Tibial artery (tissue), 4 donors: ENCODE measurements around the gene GRB10.
A peak's percentile ranks its signal among the peaks of the same experiment; 100 is the strongest.

ENCODE experiments used
- DNase-seq, 2 donors: peaks; one replicate each; pipeline ENCODE4 v3.0.0-alpha.2; 2019
- H3K27ac ChIP-seq, 2 donors: fragments of 200-600 bp; sonication (generic) in 1 of 2; 1 replicate in 1 of 2; 2 replicates in 1 of 2; pipeline ENCODE4 v1.5.1; 2018 to 2019; ENCODE audit warnings: mild to moderate bottlenecking in 1 of 2
- H3K27me3 ChIP-seq, 2 donors: fragments of 200-600 bp; sonication (generic) in 1 of 2; one replicate each; pipeline versions ENCODE4 v1.5.1 to v1.6.0; 2016 to 2019
- H3K36me3 ChIP-seq, 3 donors: fragments of 200-600 bp; sonication (generic) in 2 of 3; one replicate each; pipeline ENCODE4 v1.5.1; 2016 to 2019; ENCODE audit warnings: mild to moderate bottlenecking in 2 of 3
- H3K4me1 ChIP-seq, 4 donors: fragments of 200-600 bp; sonication (generic) in 2 of 4; 1 replicate in 3 of 4; 2 replicates in 1 of 4; pipeline ENCODE4 v1.5.1; 2016 to 2019
- H3K4me3 ChIP-seq, 2 donors: fragments of 200-600 bp; sonication (generic) in 1 of 2; 1 replicate in 1 of 2; 2 replicates in 1 of 2; pipeline ENCODE4 v1.5.1; 2018 to 2019; ENCODE audit warnings: mild to moderate bottlenecking in 2 of 2
- H3K9me3 ChIP-seq, 3 donors: fragments of 200-600 bp; sonication (generic) in 1 of 3; one replicate each; pipeline ENCODE4 v1.5.1; 2016 to 2019
- intact Hi-C: fragments of 100-400 bp; cut with DNase I; formaldehyde crosslinking; loops from one replicate; pipeline ENCODE4 v1.15.0; 2023; ENCODE audit warnings: low total_unique reads
- TF ChIP-seq, protein P1 (sequence below), 2 experiments: fragments of 200-600 bp in 1 of 2; fragments of 450-650 bp in 1 of 2; IDR thresholded peaks; one replicate each; pipeline ENCODE4 v1.5.1; 2017 to 2019; ENCODE audit warnings: antibody characterized with exemption in 2 of 2, mild to moderate bottlenecking in 1 of 2, moderate library complexity in 1 of 2

The GRB10 gene

DNA sequence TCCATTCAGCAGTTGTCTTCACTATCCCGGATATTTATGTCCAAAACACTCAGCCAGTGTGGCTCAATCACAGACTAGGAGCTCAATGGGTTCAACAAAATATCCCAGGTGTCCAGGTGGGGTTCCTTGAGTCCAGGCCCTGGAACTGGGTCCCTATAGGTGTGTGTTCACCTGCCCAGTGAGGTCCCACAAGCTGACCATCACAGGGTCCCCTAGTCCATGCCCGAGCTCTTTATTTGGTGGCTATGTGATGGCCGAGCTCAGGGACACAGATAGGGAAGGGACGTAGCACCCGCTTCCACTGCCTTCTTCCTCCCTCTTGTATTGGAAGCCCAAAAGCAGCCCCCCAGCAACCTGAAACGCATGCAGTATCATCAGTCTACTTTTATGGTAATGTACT is 138.6 kb downstream of the GRB10 start:
- Histone ChIP-seq H3K27ac (no peak overlapping the region), H3K4me3 (no peak overlapping the region), H3K9me3 (no peaks in the 10 kb centered on the region), H3K27me3 (no peaks in the 10 kb centered on the region), H3K4me1 (peaks cover 0 to 7% (median 0%) of the 10 kb centered on the region in 4 donors), H3K36me3 (peaks cover 0 to 5% (median 0%) of the 10 kb centered on the region in 3 donors)
- TF ChIP-seq, protein P1, sequence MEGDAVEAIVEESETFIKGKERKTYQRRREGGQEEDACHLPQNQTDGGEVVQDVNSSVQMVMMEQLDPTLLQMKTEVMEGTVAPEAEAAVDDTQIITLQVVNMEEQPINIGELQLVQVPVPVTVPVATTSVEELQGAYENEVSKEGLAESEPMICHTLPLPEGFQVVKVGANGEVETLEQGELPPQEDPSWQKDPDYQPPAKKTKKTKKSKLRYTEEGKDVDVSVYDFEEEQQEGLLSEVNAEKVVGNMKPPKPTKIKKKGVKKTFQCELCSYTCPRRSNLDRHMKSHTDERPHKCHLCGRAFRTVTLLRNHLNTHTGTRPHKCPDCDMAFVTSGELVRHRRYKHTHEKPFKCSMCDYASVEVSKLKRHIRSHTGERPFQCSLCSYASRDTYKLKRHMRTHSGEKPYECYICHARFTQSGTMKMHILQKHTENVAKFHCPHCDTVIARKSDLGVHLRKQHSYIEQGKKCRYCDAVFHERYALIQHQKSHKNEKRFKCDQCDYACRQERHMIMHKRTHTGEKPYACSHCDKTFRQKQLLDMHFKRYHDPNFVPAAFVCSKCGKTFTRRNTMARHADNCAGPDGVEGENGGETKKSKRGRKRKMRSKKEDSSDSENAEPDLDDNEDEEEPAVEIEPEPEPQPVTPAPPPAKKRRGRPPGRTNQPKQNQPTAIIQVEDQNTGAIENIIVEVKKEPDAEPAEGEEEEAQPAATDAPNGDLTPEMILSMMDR (IDR thresholded peaks at IDR 0.05), result no peak
- intact Hi-C loops, result no loop called here
- DNase-seq, result peak in 1 of 2 donors; percentile 12

DNA sequence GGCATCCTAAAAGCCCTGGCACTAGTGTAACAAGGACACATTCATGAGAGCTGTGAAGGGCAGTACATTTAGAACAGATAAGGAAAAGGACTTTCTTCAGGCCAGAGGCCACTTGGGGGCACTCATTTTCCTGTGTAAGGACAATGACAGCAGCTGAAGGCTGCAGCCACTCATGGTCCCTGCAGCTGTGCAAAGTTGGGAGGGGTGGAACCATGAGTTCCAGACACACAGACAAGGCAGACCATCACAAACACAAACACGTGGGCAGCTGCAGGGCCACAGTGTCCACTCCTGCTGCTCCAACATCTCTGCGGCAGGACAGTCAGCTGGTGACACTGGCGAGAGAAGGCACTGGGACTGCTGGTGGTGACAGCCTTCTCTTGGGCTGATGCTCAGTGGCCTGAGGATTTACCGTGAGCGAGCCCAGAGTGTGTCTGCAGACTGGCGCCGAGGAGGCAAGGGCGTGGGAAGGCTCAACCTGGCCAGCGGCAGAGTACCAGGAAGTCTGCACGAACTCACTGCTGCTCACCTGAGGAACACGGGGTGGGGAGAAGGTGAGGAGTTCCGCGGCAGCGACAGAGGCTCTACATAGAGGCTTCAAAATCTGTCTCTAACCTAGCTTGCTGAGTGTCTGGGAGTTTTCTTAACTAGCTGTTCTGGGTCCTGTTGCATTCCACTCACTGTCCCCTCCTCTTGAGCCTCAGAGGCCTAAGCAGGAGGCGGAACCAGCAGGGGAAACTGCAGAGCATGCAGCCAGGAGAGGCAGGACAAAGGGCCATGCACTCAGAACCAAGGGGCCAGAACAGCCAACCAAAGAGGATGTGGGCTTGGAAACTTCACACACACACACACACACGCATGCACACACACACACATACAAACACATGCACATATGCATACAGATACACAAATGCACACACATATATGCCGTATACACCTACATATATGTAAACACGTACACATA is 141.0 kb downstream of the GRB10 start:
- Histone ChIP-seq H3K4me3 (no peak overlapping the region), H3K27ac (no peak overlapping the region), H3K9me3 (no peaks in the 10 kb centered on the region), H3K36me3 (no peaks in the 10 kb centered on the region), H3K27me3 (no peaks in the 10 kb centered on the region), H3K4me1 (peaks cover 0 to 24% (median 0%) of the 10 kb centered on the region in 4 donors)
- intact Hi-C loops, result no loop called here
- peak in 1 of 2 donors; percentile 58 for DNase-seq
- TF ChIP-seq, protein P1 (IDR thresholded peaks at IDR 0.05), result no peak

DNA sequence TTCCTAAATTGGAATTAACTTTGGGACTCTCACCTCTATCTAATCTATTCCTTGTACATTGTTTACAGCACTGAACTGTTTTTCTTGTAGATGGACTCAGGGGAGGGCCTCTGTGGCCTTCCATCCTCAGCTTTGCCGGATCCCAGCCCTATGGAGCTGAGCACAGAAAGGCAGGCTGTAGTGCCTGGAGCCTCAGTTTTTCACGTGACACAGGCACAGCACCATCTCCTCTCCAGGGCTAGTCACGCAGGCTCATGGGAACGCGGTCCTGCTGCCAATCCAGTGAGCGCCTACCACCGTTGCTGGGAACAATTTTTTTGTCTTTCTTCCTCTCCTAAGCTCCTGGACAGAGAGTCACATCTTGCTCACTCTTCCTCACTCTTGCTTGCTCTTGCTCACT is 141.9 kb downstream of the GRB10 start:
- no peak overlapping the region for H3K4me3 ChIP-seq
- no peaks in the 10 kb centered on the region for H3K36me3 ChIP-seq
- H3K9me3 ChIP-seq, result no peaks in the 10 kb centered on the region
- H3K4me1 ChIP-seq, result peaks cover 0 to 29% (median 0%) of the 10 kb centered on the region in 4 donors
- peak in 1 of 2 donors; percentile 52 for DNase-seq
- TF ChIP-seq, protein P1 (IDR thresholded peaks at IDR 0.05), result no peak
- intact Hi-C loops, result no loop called here
- H3K27ac ChIP-seq, result no peak overlapping the region
- no peaks in the 10 kb centered on the region for H3K27me3 ChIP-seq

DNA sequence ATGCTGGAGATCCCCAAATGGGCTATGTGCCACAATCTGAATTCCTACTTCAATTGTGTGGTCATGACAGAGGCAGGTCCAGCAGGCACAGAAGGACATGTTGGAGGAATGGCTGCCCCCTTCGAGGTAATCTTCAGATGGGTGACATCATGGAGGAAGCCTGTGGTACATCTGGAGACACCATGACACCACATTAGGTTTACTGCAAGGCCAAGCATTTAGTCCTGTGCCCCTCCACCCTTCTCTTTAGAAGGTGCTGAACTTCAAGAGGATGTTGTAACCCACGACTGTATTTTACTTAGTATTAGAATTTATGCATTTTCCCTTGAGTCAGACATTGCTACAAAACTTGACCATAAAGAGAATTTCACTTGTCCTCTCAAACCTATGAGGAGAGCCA is 142.4 kb downstream of the GRB10 start:
- intact Hi-C loops, result no loop called here
- H3K4me1 ChIP-seq, result peaks cover 0 to 24% (median 0%) of the 10 kb centered on the region in 4 donors

DNA sequence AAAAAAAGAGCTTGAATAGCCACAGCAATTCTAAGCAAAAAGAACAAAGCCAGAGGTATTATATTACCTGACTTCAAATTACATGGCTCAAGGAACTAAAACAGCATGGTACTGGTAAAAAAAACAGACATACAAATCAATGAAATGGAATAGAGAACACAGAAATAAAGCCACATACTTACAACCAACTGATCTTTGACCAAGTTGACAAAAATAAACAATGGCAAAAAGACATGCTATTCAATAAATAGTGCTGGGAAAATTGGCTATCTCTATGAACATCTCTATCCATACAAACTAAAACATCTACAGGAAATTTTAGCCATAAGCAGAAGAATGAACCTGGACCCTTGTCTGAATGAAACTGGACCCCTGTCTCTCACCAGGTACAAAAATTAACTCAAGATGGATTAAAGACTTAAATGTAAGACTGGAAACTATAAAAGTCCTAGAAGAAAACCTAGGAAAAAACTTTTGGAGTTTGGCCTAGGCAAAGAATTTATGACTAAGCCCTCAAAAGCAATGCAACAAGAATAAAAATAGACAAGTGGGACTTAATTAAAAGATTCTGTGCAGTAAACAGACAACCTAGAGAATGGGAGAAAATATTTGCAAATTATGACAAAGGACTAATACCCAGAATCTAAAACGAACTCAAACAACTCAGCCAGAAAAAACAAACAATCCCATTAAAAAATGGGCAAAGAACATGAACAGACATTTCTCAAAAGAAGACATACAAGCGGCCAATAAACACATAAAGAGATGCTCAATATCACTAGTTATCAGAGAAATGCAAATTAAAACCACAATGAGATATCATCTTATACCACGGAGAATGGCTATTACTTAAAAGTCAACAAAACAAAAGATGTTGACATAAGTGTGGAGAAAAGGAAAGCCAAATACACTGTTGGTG is 144.7 kb downstream of the GRB10 start:
- peaks cover 0 to 7% (median 0%) of the 10 kb centered on the region in 3 donors for H3K9me3 ChIP-seq
- intact Hi-C loops, result no loop called here
- DNase-seq, result no peak
- H3K4me3 ChIP-seq, result no peak overlapping the region
- peak overlapping the region in 1 of 2 donors; percentile 10 for H3K27ac ChIP-seq
- TF ChIP-seq, protein P1 (IDR thresholded peaks at IDR 0.05), result no peak
- no peaks in the 10 kb centered on the region for H3K27me3 ChIP-seq
- H3K4me1 ChIP-seq, result peaks cover 0 to 22% (median under 1%) of the 10 kb centered on the region in 4 donors
- no peaks in the 10 kb centered on the region for H3K36me3 ChIP-seq

More for the DNA sequence above, 142.4 kb downstream of the GRB10 start:
- Histone ChIP-seq H3K36me3 (no peaks in the 10 kb centered on the region), H3K9me3 (no peaks in the 10 kb centered on the region), H3K4me3 (no peak overlapping the region), H3K27me3 (no peaks in the 10 kb centered on the region), H3K27ac (no peak overlapping the region)
- DNase-seq, result no peak
- TF ChIP-seq, protein P1 (IDR thresholded peaks at IDR 0.05), result no peak
